ENCODE data around the gene NR2F1-AS1.
A peak's percentile ranks its signal among the peaks of the same experiment; 100 is the strongest.

The NR2F1-AS1 gene

DNA sequence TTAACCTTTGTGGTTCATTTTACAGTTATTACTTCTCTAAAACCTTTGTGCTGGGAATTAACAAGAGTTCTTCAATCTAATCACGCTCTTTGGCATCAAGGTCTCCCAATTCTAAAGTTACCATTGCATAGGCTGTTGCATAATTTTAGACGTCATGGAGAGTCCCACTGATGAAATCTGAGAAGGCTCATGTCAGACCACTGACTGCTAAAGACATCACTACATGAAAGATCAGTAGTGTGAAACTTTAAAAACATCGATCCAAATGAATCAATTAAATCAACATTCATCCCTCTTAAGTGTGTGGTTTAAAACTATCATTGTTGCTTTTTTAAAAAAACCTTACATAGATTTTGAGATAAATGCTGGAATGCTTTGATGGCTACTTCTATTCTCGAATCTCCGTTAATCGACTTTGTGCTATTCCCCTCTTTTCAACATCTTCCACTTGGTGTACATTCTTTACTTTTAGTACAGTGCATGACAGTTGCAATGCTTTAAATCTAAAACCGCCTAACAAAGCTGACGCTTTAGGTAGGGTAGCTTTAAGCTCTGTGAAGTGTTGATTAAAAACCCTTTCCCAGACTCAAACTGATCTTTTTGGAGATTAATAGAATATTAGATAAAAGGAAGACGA, 35.6 kb upstream of the NR2F1-AS1 start:
- Histone ChIP-seq H4K20me1 (ENCODE audit: insufficient read depth, low read length) (no peaks in the 10 kb centered on the region), H3K4me3 (ENCODE audit: low read length) (no peak overlapping the region), H3K27ac (ENCODE audit: low read length) (no peak overlapping the region), H3K9ac (ENCODE audit: low read length) (no peak overlapping the region), H3K4me2 (ENCODE audit: low read depth, low read length) (no peak overlapping the region), H3K4me1 (ENCODE audit: low read length) (peaks cover 10% of the 10 kb centered on the region), H2AFZ (ENCODE audit: low read length) (no peak overlapping the region), H3K9me2 (replicated peaks; ENCODE audit: insufficient read depth, low read length) (no peaks in the 10 kb centered on the region), H3K27me3 (replicated peaks; ENCODE audit: insufficient read depth, low read length) (peaks cover under 1% of the 10 kb centered on the region; the same call in 1 of the 2 replicates), H3K9me3 (replicated peaks; ENCODE audit: insufficient read depth, low read length) (no peaks in the 10 kb centered on the region), H3K36me3 (replicated peaks; ENCODE audit: insufficient read depth, low read length) (no peaks in the 10 kb centered on the region), H3F3A (ENCODE audit: insufficient read depth, low read length) (peaks cover 10% of the 10 kb centered on the region; the same call in 1 of the 2 replicates), H3K79me2 (ENCODE audit: low read length) (no peaks in the 10 kb centered on the region)
- no peak for TF ChIP-seq EZH2 (optimal IDR thresholded peaks at IDR 0.05; ENCODE audit: low read depth, low read length)
- no peak for DNase-seq

DNA sequence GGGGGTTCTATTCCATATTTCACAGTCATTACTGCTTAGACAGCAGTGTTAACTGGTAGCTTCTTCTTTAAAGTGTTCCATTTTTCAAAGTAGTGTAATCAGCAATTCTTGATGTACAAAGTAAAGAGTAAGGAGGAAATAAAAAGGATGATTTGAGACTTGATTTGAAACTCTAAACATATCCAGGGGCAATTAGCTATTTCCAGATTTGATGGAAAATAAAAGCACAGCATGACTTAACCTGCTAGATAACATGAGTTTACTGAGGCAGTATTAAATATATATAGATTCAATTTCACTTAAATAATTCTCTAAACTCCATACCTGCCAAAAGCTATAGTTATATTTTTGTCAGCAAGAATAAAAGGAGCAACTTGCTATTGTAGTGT, 31.8 kb upstream of the NR2F1-AS1 start:
- Histone ChIP-seq H3K36me3 (replicated peaks; ENCODE audit: insufficient read depth, low read length) (no peaks in the 10 kb centered on the region), H3K9me2 (replicated peaks; ENCODE audit: insufficient read depth, low read length) (no peaks in the 10 kb centered on the region), H2AFZ (ENCODE audit: low read length) (no peak overlapping the region), H3K79me2 (ENCODE audit: low read length) (no peaks in the 10 kb centered on the region), H3F3A (ENCODE audit: insufficient read depth, low read length) (no peaks in the 10 kb centered on the region), H4K20me1 (ENCODE audit: insufficient read depth, low read length) (no peaks in the 10 kb centered on the region), H3K4me3 (ENCODE audit: low read length) (no peak overlapping the region), H3K4me2 (ENCODE audit: low read depth, low read length) (peak overlapping the region; percentile 22; the same call in 1 of the 2 replicates), H3K9ac (ENCODE audit: low read length) (no peak overlapping the region), H3K9me3 (replicated peaks; ENCODE audit: insufficient read depth, low read length) (no peaks in the 10 kb centered on the region), H3K27ac (ENCODE audit: low read length) (no peak overlapping the region), H3K27me3 (replicated peaks; ENCODE audit: insufficient read depth, low read length) (peaks cover 9% of the 10 kb centered on the region), H3K4me1 (ENCODE audit: low read length) (no peaks in the 10 kb centered on the region)
- DNase-seq, result no peak
- no peak for TF ChIP-seq EZH2phosphoT487 (IDR thresholded peaks at IDR 0.05; ENCODE audit: low read length)
- TF ChIP-seq, protein P1, sequence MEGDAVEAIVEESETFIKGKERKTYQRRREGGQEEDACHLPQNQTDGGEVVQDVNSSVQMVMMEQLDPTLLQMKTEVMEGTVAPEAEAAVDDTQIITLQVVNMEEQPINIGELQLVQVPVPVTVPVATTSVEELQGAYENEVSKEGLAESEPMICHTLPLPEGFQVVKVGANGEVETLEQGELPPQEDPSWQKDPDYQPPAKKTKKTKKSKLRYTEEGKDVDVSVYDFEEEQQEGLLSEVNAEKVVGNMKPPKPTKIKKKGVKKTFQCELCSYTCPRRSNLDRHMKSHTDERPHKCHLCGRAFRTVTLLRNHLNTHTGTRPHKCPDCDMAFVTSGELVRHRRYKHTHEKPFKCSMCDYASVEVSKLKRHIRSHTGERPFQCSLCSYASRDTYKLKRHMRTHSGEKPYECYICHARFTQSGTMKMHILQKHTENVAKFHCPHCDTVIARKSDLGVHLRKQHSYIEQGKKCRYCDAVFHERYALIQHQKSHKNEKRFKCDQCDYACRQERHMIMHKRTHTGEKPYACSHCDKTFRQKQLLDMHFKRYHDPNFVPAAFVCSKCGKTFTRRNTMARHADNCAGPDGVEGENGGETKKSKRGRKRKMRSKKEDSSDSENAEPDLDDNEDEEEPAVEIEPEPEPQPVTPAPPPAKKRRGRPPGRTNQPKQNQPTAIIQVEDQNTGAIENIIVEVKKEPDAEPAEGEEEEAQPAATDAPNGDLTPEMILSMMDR (IDR thresholded peaks at IDR 0.05; ENCODE audit: low read length), result no peak

DNA sequence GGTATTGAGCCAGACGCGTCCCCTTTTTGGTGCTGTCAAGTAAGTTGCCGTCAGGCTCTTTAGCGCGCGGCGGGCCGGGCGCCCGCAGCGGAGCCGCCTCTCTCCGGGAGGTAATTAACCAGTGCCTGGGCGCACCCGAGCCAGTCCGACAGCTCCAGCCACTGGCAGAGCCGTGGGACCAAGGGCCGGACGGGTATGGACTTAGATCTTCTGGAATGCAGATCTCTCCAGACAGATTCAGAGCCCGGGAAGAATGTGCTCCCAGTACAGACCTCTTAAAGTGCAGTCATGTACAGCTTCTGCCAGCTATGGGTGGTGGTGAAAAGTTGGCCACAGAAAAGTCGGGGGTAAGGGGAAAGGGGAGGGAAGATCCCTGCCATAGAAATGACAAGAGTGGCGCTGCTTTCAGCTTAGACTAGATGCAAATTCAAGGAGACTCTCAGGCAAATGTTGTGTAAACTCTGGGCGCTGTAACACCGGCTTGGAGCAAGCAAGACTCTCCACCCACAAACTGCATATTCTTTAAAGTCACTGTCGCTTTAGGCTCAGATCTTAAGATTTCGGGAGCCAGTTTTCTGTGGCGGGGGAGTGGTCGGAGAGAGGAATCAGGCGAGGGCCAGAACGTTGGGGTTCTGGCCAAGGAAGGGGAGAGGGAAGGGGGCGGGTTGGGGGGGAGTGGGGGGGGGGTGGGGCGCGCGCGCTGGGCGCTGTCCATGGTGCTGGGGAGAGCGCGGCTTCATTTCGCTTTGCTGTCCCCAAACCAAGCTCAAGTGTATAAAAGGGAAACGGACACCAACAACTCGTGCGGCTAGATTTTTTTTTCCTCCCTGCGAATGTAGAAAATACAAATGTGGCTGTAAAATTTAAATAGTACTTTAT, 31.2 kb upstream of the NR2F1-AS1 start:
- Histone ChIP-seq H3K9me3 (replicated peaks; ENCODE audit: insufficient read depth, low read length) (no peaks in the 10 kb centered on the region), H3K27ac (ENCODE audit: low read length) (no peak overlapping the region), H3K36me3 (replicated peaks; ENCODE audit: insufficient read depth, low read length) (no peaks in the 10 kb centered on the region), H3K9ac (ENCODE audit: low read length) (no peak overlapping the region), H3K9me2 (replicated peaks; ENCODE audit: insufficient read depth, low read length) (no peaks in the 10 kb centered on the region), H3F3A (ENCODE audit: insufficient read depth, low read length) (no peaks in the 10 kb centered on the region), H3K27me3 (replicated peaks; ENCODE audit: insufficient read depth, low read length) (peaks cover 9% of the 10 kb centered on the region), H4K20me1 (ENCODE audit: insufficient read depth, low read length) (no peaks in the 10 kb centered on the region), H3K79me2 (ENCODE audit: low read length) (no peaks in the 10 kb centered on the region), H3K4me2 (ENCODE audit: low read depth, low read length) (peak overlapping the region; percentile 37; the same call in 1 of the 2 replicates), H3K4me1 (ENCODE audit: low read length) (no peaks in the 10 kb centered on the region), H3K4me3 (ENCODE audit: low read length) (no peak overlapping the region), H2AFZ (ENCODE audit: low read length) (no peak overlapping the region)
- DNase-seq, result no peak
- TF ChIP-seq EZH2phosphoT487 (IDR thresholded peaks at IDR 0.05; ENCODE audit: low read length) (no peak), EZH2 (optimal IDR thresholded peaks at IDR 0.05; ENCODE audit: low read depth, low read length) (no peak)
- TF ChIP-seq, protein P1 (IDR thresholded peaks at IDR 0.05; ENCODE audit: low read length), result no peak

All from MM.1S (cell line).